Hippocampal formation (tissue), 2 donors: Measurements from ENCODE around the gene MLKL.
"Not testable (repeated sequence)": the region's sequence is repeated elsewhere in the genome, so short reads cannot be mapped to it uniquely, and the experiment has no call there.

Source experiments
- DNase-seq, 2 donors: peaks; one replicate each; lab custom pipeline; 2025; lab: John Stamatoyannopoulos, UW

MLKL gene

DNA sequence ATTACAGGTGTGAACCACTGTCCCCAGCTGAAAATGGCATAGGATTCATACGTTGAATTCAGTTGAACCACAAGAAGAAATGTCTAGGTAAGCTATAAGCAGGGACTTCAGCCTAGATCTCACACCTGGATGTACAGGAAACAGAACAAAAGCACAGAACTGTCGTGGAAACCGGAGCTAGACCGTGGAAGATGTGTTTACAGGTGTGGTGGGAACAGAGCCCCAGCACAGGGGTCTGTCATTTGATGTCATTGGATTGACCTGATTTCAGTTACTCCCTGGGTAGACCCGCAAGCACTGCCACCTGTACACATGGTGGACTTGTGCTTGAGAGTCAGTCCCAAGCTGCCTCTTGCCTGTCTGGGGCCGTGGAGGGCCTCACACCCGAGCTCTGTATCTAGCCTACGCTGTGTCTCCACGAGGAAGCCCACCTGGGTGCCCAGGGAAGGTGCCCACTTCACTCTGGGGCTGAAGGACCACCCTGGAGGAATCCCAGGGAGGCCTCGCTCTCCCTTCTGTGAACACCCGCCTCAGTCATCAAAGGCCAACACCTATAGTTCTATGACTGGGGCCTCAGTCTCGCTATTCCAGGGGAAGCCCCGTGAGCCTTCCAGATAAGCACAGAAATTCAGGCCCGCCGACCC is 32.2 kb upstream of the MLKL start:
- no peak for DNase-seq

DNA sequence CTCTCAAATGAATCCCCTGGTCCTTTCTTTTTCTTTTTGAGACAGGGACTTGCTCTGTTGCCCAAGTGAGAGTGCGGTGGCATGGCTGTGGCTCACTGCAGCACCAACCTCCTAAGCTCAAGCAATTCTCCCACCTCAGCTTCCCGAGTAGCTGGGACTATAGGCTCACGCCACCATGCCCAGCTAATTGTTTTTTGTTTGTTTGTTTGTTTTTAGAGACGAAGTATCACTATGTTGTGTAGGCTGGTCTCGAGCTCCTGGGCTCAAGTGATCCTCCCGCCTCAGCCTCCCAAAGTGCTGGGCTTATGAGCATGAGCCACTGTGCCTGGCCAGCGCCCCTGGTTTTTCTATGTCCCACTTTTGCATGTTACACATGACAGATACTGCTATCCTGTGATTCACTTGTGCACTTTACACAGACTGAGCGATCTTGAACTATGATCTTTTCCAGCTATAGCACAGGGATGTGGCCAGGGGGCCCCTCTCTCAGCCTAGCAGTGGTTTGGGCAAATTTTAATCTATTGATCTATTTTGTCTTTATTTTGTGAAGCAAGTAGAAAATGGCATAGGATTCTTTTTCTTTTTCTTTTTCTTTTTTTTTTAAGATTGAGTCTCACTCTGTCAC is 31.3 kb upstream of the MLKL start:
- DNase-seq = no peak

DNA sequence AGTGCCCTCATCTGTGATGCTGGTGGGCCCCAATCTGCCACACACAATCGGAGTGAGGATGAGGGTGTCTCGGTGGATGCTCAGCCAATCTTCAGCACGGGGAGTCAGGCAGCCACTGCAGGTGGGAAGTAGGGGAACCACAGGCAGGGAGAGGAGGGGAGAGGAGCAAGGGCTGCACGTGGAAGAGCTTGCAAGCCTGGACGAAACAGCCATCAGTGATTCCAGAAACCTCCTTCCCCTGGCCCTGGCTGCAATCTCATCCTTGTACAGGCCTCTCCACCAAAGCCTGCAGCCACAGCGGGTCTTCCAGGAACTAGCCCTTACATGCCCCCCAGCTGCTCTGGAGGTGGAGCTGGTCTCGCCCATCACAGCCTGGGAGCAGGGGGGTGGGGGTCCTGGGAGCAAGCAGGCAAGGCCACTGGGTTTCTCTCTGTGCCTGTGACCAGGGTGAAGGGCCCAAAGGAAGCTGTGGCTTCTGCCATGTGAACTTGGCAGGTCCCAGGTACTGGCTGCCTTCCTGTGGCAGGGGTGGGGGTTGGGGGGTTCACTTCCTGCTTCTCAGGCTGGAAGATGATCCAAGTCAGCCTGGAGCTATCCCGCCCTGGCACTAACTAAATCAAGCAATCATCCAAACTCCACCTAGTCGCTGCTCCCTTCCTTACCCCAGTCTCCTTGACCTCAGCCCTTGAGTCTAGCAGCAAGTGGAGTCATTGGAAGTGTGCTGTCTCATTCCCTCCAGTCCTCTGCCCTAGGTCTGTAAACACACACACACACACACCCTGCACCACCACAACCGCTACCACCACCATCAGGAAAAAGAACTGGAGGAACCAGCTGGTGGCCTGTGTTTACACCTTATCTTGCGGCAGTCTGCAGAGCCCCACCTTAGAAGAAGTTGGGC is 29.4 kb upstream of the MLKL start:
- no peak for DNase-seq

DNA sequence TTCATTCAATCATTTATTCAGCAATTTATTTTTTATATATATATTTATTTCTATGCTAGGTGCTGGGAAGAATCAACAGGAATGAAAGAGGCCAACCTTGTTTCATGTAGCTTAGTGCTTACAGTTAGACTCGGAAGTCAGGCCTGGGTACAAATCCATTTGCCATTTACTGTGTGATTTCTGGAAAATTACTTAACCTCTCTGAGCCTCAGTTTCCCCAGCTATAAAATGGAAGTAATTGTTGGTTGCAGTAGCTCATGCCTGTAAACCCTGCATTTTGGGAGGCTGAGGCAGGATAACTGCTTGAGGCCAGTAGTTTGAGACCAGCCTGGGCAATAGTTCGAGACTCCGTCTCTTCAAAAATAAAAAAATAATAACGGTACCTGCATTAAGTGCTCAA is 27.2 kb upstream of the MLKL start:
- DNase-seq = no peak

DNA sequence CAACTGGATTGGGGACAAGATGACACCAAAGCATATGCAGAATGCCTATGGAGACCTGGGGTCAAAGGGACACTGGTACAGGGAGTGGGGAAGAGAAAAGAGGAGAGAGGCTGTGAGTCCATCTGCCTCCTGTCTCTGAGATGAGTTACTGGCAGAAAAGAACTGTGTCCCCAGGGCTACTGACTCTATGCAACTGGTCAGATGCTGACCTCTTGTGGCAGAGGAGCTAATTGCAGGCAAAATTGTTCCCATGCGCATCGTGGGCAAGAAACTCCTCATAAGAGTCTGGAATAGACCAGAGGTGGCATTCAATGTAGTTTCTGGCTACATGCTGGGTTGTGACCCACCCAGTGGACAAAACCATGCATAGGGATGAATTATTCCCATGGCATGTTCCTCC is 26.1 kb upstream of the MLKL start:
- no peak for DNase-seq

DNA sequence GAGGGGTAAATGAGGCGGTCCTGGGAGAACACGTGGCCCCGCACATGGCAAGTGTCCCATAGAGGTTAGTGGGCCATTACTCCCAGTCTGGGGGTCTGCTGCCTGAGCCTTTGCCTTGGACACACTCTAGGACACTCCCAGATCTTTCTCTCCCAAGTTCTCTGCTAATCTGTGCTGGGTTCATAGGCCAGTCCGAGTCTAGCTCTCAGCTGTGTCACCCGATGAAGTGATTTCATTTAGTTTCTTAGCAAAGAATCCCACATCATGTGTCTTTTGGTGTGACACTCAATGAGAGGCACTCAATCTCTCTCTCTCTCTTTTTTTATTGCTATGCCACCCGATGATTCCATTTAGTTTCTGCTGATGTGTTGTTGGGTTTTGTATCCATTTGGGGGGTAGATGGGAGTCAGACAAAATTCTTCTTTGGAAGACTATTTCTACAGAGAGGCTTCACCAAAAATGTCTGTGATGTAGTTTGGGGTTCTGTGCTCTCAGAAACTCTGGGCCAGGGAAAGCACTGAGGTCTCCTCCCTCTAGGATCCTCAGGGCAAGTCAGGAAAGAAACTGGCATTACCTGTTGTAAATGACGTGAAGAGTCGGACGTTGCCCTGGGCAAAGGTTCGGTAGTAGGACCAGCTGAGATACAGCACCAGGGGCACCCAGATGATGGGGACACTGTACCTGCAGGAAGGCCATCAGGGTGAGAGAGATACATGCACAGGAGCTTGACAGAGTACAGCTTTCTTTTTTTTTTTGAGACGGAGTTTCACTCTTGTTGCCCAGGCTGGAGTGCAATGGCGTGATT is 25.2 kb upstream of the MLKL start:
- no peak for DNase-seq

DNA sequence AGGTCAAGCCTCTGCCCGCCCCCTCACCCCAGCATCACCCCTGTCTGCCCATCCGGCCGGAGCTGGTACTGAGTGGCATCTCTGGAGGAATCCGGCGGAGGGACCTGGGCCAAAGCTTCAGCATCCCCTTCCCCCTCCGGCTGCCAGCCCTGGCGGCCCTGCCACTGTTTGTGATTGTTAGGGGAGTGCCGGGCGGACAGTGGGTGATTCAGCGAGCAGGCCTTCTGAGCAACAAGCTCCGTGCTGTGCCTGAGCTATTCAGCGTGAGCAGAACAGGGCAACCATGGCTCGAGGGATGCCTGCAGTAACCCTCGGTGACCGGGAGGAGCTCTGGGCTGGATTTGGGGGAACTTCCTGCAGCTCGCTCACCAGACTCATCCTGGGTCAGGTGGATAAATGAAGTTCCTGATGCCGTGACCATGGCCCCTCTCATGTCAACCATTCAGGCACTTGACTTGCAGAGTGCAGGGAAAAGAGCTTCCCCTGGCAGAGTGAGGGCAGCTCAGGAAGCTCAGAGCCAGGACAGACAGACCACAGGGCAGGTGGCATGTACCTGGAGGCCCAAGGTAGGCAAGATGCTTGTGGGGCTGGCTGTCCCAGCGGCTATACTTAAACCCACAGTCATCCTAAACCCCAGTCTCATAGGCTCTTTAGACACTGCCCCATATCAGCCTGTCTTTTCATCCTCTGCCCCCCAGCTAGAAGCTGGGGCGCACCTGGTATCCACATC is 24.3 kb upstream of the MLKL start:
- DNase-seq = peak; percentile 94 to 95

DNA sequence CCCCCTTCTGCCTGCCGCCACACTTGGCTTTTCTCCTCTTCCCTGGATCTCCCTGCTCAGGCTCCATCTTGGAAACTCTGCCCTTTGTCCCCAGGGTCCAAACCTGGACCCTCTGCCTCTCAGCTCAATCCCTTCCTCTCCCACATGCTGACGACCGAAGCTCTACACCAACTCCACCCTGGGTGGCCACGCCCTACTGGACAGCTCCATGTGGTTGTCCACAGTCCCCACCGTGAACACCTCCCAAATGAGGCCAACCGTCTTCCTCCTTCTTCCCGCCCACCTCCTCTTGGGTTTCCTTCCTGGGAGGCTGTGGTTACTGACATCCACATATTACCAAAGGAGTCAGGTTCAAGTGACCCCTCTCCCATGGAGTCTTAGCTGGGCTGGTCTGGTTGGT is 22.6 kb upstream of the MLKL start:
- DNase-seq = no peak

DNA sequence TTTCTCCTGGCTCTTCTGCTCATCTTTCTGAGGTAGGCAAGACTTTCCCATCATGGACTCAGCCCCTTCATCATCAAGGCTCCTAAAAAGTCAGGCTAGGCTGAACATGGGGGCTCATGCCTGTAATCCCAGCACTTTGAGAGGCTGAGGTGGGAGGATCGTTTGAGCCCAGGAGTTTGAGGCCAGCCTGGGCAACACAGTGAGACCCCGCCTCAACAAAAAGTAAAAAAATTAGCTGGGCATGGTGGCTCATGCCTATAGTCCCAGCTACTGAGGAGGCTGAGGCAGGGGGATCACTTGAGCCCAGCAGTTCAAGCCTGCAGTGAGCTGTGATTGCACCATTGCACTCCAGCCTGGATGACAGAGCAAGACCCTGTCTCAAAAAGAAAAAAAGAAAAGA is 21.5 kb upstream of the MLKL start:
- not testable (repeated sequence) for DNase-seq

DNA sequence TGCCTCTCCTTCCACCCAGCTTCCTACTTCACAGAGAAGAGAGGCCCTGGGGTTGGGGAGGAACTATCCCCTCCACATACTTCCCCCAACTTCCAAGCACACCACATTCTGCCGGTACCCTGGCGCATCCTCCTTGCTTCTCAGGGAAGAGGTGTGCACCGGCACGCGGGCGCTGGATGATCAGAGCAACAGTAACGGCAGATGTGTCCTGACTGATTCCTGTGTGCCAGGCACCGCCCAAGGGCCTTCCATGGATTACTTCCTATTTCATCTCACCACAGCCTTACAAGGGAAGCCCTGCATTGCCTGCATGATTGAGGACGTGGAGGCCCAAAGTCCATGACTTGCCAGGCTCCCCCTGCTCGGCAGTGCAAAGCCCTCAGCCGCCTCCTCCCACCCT is 21.1 kb upstream of the MLKL start:
- DNase-seq = no peak

DNA sequence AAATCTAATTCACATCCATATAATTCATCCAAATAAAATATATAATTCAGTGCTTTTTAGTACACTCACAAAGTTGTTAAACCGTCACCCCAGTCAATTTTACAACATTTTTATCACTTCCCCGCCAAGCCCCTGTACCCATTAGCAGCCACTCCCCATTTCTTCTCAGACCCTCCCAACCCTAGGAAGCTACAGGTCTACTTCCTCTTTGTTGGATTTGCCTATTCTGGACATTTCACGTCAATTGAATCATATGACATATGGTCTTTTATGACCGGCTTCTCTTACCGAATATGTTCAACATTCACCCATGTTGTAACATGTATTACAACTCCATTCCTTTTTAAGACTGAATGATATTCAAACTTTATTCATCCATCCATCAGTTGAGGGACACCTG is 19.9 kb upstream of the MLKL start:
- DNase-seq = no peak

DNA sequence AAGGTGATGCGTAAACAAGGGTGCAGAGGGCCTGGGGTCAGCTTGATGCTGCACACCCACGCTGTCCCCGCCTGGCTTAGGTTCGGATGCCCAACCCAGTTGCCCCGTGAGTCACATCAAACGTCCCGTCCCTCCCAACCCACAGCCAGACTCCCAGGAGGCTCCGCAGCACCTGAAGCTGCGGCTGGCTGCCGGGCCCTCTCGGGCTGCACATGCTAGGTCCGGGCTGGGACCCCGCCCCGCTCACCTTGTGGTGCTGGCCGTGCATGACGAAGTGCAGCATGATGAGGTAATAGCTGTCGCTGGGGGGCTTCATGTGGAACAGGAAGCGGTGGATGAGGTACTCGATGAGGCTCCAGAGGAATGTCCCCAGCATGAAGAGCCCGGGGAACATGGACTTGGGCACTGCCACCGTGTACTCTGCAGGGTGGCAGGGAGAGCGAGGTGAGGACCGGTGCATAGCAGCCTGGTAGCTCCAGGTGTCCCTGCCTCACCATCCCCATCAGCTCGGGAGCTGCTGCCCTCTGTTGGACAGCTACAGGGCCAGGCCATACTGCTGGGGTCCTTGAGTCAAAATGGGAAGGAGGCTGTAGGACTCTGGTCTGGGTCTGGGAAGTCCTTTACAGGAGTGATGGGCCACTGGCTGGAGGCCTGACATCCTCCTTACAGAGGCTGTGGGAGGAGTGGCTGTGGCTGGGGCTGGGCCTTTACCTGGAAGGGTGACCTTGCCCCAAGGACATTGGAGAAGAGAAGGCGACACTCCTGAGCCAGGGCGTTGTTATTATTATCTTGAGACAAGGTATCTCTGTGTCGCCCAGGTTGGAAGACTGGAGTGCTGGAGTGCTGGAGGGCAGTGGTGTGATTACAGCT is 18.3 kb upstream of the MLKL start:
- no peak for DNase-seq

DNA sequence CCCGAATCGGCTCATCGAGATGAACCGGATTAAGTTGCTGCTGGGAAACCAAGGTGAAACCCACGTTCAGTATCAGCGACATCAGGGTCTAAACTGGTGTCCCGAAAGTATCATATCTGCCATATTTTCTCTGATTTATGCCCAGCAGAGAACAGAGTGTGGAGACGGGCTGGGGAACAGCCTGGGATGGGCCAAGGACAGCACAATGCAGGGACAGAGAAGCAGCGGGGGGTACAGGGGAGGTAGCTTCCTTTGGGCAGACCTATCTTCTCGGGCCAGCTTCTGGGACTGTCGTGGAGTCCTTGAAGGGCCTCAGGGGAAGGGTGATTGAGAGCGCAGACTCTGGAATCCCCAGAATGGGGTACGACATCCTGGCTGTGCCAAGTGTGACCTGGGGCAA is 17.5 kb upstream of the MLKL start:
- DNase-seq = no peak

DNA sequence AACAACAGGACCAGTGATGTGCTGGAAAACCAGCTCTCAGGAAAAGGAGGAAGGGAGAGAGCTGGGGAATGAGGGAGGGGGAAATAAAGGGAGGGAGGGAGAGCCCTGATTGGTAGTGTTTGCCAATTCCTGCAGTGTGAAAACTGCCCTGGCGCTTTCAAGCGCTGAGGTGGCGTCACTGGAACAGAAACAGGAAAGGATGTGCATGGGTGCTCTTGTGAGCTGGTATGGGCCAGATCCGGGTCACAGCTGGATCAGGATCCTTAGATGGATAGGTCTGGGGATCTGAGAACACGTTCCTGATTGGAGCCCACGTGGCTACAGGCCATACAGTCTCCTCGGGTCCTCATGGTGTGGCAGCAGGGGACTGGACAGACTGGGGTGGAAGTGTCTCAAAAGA is 16.7 kb upstream of the MLKL start:
- DNase-seq = no peak

DNA sequence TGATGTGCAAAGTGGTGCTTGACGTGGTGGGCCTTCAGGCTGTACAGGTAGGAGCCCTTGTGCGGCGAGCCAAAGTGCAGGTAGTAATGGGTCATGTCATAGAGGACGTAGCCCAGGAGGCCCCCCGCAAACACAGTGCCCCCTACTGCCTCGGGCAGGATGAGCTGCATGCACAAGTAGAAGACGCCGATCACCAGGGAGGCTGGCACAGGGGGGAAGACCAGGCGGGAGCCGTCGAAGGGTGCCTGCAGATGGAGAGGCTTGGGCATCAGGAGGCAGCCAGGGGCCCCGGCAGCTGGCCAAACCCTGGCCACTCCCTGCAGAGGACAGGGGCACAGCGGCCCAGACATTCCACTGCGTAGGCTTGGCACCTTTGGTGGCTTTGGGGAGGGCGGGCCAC is 15.7 kb upstream of the MLKL start:
- DNase-seq = no peak

DNA sequence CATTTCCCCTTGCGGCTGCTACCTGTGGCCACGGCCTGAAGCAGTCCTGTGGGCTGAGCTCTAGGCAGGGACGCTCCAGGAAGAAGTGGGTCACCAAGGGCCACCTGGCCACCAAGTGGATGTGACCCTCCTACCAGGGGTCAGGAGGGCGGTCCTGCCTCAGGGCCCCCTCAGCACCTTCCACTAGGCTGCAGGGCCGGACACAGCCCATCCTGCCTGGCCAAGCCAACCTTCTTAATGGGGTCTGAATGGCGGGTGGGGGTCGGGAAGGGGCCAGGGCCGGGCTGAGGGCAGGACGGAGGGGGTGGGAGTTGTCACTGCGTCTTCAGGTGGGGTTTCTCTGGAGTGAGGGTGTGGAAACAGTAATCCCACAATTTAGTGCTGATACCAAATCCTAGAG is 13.2 kb upstream of the MLKL start:
- DNase-seq = no peak

DNA sequence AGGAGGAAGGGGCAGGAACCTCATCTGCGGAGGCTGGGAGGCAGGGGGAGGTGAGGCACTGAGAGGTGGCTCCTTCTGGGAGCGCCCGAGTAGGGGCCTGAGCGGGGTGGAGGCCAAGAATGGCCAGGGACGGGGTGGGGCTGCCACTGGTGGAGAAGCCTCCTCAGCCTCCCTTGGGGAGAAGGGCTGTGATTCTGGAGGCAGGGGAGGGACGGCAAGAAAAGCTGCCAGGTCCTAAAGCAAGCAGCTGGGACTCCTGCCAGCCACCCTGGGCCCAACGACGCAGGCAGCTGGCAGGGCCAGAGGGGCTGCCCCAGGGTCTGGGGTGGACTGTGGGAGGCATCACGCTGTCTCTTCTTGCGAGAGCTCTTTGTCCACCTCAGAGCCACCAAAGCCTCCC is 12.7 kb upstream of the MLKL start:
- no peak for DNase-seq

DNA sequence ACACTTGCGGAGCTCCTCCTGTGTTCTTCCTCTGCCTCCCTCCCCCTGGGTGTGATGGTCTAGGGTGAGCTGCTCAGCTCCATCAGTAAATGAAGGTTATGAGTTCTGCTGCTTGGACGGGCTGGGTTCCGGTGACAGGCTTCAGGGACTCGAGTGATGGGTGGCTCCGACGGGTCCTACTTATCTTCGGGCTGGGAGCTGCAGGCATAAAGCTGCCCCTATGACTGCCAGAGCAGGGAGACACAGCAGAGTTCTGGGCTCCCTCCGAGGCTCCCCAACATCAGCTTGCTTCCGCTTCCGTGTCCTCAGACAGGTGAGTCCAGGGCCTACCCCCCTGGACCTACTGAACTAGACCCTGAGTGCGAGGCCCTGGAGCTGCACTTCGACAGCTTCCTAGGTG is 11.3 kb upstream of the MLKL start:
- no peak for DNase-seq

DNA sequence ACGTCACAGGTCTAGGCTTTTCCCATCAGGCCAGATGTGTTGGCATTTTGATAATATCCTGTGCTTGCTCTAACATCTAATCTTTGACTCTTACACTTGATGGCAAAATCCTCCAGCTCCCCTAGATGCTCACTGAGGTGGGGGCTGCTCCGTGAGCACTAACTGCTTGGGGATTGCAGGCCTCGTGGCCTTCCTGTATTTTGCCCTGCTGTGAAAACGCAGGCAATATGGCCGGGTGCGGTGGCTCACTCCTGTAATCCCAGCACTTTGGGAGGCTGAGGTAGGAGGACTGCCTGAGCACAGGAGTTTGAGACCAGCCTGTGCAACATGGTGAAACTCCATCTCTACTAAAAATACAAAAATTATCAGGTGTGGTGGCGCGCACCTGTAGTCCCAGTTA is 9.7 kb upstream of the MLKL start:
- DNase-seq = no peak

DNA sequence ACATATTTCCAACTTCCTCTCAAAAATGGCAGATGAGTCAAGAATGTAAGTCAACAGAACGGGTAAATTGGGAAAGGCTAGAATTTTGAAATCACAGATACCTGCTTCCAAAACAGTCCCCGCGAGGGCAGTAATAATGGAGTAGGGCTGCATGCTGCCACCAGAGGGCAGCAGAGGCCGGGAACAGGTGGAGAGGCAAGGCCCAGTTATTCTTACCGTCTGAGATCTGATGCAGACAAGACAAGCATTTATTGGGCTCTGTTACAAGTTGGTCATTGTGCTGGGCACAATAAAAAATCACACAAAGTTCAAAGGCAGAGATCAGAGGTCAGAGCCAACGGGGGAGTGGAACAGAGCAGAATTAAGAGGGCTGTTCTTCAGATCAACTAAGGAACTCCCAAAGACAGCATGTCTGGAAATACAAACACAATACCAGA is 8.8 kb upstream of the MLKL start:
- DNase-seq = peak; percentile 86 to 94

DNA sequence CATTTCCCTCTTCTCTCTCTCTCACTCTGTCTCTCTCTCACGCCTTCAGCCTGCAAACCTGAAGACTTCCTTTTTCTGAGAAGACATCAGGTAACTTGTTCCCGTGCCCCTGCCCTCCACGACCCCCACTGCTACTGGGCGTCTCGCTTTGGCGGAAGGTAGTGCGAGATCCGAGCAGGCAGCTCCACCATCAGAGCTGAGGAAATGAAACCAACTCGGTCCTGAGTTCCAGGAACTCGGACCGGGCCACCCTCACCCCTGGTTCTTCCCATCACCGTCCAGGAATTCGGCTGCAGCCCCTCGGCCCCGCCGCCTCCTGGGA is 585 bp downstream of the MLKL start:
- DNase-seq = no peak
